ENCODE results near the gene TADA2A.

Gene TADA2A, protein sequence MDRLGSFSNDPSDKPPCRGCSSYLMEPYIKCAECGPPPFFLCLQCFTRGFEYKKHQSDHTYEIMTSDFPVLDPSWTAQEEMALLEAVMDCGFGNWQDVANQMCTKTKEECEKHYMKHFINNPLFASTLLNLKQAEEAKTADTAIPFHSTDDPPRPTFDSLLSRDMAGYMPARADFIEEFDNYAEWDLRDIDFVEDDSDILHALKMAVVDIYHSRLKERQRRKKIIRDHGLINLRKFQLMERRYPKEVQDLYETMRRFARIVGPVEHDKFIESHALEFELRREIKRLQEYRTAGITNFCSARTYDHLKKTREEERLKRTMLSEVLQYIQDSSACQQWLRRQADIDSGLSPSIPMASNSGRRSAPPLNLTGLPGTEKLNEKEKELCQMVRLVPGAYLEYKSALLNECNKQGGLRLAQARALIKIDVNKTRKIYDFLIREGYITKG

DNA sequence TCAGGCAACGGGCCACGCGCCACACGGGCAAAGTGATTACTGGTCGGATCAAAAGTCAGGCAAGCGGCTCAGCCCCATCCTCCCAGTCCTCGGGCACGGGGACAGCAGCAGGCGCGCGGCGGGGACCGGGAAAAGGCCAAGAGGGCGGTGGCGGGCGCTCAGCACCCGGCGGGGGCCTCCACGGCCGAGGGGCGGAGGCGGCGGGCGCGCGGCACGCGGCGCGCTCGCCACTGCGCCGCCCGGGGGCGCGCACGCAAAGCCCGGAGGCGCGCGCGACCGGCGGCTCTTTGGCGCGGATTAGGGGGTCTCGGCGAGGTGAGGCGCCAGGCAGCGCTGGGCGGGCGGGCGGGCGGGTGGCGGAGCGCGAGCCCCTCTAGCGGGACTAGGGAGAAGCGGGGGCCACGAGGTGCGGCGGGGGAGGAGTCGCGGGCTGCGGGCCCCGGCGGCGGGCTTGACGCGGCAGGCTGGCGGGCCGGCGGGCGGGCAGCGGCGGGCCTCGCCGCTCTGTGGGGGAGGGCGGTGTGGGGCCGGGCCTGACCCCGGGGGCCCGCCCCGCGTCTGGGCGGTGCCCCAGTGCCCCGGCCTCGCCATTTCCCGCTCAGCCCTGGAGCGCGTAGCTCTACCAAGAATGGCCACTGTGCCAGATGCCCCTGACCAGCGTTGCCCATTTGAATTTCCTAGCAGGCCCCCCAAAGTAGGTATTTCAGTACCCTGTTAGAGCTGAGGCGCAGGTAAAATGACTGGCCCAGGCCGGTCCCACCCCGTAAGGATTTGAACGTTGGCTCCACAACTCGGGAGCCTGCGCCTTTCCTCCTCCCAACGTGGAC, at the start of gene TADA2A, which contains the start of gene ACACA:
Gene TADA2A (plus strand): TSS at position 252 of the 827 bp plus-strand sequence. CDS start 4,480 bp downstream, outside the sequence.
Gene ACACA (minus strand): TSS at position 202 of the 827 bp plus-strand sequence. CDS start 537 bp downstream, outside the sequence.
- DNase-seq (ENCODE audit: extremely low spot score, insufficient read length, low read depth) = peak; percentile 88
- no peak for FAIRE-seq

DNA sequence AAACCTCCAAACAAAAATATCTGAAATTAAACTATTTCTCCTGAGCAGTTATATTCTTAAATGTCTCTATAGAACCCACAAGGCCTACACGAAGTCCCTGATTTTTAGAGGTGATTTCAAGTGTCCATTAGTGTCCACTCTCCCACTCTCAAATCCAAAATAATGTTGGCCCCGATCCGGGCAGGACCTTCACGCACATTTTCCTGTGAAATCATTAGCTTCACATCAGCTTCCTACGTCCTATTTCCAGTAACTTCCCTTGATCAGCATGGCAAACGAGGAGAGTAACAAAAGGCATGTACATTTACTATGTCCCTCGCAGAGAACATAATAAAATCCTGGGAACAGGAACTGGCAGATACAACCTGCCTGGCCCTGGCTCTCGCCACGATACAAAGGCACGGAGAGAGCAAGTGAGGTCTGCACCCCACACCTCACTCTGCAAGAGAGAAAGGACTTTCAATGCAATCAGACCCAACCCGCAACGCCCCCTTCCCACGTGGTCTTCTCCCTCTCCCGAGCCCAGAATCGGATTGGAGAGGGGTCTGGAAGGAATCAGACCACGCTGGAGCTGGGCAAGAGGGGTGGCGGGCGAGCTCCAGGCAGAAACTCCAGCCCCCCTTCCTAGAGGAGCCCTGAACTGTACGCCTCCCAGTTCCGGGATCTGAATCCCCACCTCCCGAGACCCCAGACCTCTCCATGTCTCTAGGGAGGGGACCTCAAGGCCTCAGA, 48.4 kb upstream of the TADA2A start:
- DNase-seq (ENCODE audit: extremely low spot score, insufficient read length, low read depth) = peak; percentile 26
- no peak for FAIRE-seq

DNA sequence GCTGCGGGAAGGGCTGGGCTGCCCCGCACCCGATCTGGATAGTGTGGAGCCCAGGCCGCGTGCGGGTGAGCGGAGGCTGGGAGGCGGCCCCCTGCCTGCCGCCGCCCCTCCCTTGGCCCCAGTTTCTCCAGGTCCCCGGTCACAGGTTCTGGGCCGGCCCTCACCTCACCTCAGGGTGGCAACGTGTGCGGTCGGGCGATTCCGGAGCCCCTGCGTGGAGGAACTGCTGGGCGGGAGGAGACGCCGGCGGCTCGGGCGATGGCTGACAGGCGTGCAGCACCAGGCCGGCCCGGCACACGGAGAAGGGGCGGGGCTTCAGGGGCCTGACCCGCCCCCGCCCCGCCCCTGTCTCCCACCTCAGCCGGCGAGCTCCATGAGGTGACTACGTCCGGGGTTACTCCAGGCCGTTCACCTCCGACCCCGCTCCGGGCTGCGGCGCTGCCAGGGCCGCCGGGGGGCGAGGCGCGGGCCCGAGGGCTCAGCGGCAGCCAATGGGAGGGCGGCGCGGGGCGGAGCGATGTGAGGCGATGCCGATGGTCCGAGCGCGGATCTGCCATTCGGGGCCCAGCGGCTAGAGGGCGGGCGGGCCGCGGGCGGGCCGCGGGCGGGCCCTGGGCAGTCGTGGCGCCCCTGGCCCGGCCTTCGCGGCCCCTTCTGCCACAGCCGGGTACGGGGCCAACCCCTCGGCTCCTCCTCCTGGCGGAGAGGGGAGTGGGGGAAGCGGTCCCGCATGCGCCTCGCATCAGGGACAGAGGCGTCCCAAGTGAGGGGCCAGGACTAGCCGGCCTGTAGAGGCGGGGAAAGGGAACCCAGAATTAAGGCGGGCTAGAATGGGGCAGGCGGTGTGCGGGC, 47.6 kb upstream of the TADA2A start:
- FAIRE-seq = no peak

DNA sequence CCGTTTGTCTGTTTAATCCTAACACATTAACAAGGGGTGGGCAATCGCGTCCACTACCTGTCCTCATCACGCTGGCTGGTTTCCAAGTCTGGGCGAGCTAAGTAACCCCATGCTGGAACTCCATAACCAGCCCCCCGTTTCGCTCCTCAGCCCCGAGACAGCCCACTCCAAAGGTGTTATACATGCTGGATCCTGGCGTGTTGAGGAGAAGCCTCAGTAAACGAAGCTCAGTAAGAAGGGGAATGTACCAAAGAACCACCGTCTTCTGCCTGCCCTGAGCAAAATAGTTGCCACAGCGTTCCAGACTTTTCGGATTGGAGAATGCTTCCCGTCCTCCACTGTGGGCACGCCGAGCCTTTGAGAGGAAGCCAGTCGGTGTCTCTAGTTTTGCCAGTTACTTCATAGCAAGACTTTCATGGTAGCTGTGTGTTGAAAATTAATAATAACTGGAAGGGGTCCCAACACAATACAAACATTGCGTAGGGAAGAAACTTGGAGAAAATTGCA, 47.0 kb upstream of the TADA2A start:
- FAIRE-seq (no peak), DNase-seq (ENCODE audit: extremely low spot score, insufficient read length, low read depth) (no peak)

More for the DNA sequence above, 47.6 kb upstream of the TADA2A start:
- DNase-seq (ENCODE audit: extremely low spot score, insufficient read length, low read depth) = peak; percentile 97

DNA sequence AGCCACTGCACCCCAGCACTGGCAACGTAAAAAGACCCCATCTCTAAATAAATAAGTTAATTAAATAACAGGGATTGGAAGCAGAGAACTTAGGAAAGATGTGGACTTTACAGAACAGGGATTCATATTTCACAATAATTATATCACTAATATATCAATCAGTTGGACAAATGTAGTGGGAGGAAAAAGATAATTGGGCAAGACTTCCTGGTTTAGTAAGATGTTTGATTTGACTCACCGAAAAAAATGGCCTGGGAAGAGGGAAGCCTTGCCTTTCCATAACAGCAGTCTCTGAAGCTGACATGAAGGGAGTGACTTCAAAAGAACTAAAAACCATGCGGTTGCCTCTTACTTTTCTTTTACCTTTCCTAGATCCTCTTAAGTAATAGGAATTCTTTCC, 46.1 kb upstream of the TADA2A start:
- no peak for DNase-seq (ENCODE audit: extremely low spot score, insufficient read length, low read depth)
- no peak for FAIRE-seq

DNA sequence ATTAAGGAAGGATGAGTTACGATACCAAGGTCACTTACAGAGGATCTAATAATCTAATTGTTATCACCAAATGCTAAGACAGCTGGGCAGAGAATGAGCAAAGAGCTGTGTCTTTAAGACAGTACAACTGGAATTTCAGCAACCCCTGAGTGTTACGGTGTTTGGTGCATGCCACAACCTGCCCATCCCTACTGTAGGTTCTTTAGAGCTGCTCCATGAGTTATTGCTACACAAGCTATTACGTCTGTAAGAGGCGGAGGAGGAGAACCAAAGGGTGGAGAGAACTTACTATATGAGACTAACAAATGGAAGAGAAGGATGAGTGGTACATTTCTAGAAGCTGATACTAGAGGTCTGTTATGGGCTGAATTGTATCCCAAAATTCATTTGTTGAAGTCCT, 45.1 kb upstream of the TADA2A start:
- no peak for FAIRE-seq
- DNase-seq (ENCODE audit: extremely low spot score, insufficient read length, low read depth) = no peak

DNA sequence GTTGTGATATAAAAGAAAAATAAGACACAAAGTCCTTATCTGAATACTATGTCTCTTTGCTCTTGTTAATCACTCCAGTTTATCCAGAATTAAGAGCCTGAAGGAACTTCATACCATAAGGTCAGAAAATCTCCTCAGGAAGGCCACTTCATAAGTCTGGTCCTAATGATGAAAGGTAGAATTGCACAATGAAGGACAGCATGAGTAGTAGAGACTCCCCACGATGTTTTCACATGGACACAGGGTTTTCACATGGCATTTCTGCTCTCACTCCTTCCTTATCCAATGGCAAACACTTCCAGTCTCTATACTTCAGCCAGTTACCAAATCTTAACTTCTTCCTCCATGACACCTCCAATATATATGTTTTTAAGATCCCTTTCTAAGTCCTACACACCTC, 41.1 kb upstream of the TADA2A start:
- no peak for FAIRE-seq
- DNase-seq (ENCODE audit: extremely low spot score, insufficient read length, low read depth) = no peak

DNA sequence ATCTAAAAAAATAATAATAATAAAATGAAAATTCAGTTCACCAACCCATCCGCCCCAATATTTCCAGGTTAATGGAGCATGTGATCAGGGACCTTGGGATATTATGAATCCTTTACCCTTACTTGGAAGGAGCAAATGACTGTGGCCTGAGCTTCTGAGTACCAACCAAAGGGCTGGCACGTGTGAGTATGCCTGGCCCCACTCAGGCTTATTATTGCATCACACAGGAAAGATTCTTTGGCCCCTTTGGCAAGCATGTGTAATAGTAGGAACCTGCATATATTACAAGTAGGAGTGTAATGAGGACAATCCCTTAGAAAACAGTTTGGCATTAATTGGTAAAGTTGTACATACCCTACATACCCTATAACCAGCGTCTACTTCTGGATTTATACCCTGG, 38.1 kb upstream of the TADA2A start:
- no peak for DNase-seq (ENCODE audit: extremely low spot score, insufficient read length, low read depth)
- FAIRE-seq = no peak

DNA sequence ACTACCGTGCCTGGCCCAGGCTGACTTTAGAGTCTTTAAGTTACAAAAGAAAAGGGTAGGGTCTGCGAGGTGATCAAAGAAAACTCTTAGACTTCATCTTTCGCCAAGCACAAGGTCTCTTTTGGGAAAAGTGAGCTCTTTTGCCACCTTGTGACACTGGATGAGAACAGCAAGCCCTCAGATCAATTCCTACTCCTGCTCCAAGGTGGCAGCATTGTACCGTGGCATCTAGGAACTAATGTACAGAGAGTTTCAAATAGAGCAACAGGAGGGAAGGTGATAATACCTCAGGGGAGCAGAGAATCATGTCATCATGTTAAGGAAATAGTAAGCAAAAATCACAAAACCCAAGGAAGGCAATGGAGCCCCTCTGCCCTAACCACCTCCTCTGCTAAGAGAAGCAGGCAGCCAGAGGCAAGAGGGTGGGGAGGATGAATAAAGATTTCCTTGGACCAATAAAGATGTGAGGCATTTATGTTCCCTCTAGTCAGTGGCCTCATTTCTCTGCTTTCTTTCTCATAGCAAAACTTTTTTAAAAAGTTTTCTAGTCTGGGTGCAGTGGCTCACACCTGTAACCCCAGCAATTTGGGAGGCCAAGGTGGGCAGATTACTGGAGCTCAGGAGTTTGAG, 33.0 kb upstream of the TADA2A start:
- DNase-seq (ENCODE audit: extremely low spot score, insufficient read length, low read depth) (peak; percentile 54), FAIRE-seq (no peak)

DNA sequence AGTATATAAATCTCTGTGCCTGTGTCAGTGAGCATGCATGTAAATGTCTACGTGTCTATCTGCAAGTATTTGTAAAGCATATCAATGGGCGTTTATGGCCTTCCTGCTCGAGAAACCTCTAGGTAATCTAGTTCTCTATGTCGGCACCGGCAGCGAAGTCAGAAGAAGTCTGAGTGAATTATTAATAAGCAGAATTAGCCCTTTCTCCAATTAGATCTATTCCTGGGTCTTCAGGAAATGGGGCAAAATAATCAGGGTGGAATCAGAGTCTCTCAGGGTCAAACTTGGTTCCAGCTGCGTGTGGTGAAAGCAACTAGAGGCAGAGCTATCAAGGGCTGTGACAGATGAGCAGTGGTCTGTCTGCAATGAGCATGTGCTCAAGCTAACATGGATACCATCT, 31.0 kb upstream of the TADA2A start, which contains the start of gene C17orf78:
Gene C17orf78 (plus strand): TSS at position 280 of the 400 bp plus-strand sequence. CDS start 108 bp downstream, at position 388.
- FAIRE-seq = no peak

DNA sequence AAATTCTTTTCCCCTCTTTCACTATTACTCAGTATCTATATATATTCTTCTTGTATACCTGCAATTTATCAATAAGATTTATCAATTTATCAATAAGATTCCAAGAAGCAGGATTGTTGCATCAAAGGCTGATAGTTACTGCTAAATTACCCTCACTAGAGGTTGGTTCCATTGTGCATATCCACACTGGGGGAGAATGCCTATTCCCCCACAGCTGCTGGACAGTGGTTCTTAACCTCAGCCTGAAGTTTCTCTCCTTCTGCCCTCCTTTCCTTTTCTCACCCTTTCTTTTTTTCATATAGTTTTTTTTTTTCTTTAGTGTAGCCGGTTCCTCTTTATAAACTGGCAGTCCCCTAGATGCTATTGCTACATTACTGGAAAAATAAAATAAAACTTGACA, 24.6 kb upstream of the TADA2A start:
- FAIRE-seq (no peak), DNase-seq (ENCODE audit: extremely low spot score, insufficient read length, low read depth) (no peak)

More for the DNA sequence above, 31.0 kb upstream of the TADA2A start, which contains the start of gene C17orf78:
- no peak for DNase-seq (ENCODE audit: extremely low spot score, insufficient read length, low read depth)

DNA sequence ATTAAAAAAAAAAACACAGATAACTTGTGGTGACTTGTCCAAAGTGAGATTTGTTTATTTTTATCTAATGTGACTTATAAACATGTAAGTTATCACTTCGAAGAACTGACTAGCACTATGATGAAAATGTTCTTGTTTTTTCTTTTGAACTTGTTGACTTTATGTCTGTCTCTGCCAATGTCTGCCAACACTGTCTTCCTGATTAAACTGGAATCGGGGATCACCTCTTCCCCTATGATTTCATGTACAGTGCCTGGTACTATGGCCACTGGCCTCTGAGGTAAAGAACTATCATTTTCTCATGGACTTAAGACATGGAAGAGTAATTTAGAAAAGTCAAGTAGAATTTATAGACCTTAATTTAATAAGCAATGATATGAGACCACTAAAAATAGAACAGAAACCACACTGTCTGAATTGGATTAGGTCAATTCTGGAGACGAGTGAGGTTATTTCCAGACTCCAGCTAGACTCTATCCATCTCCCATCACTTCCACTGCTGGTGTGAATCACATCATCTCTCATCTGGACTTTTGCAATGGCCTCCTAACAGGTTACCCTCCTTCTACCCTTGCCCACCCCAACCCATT, 22.0 kb upstream of the TADA2A start:
- no peak for FAIRE-seq
- no peak for DNase-seq (ENCODE audit: extremely low spot score, insufficient read length, low read depth)

DNA sequence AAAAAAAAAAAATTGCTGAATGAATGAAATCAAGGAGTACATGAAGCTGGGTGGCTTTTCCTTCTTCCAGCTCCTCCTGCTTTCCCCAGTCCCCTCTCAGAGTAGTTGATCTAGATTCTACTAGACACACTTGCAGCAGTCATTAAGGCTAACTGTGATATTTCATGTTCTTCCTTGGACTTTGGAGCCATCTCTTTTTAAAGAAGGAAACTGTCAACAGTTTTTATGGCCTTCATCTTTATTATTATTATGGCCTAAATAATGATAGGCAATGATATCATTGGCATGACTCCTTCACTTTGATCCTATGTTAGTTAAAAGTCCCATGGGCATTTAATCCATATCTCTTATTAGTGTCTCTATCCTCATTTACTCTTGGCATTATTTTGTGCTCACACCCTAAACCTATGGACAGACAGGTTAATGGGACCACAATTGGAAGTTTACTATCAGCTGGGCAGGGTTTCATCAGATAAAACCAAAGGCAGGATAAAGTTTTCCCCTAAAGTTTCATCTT, 21.2 kb upstream of the TADA2A start:
- FAIRE-seq (no peak), DNase-seq (ENCODE audit: extremely low spot score, insufficient read length, low read depth) (no peak)

DNA sequence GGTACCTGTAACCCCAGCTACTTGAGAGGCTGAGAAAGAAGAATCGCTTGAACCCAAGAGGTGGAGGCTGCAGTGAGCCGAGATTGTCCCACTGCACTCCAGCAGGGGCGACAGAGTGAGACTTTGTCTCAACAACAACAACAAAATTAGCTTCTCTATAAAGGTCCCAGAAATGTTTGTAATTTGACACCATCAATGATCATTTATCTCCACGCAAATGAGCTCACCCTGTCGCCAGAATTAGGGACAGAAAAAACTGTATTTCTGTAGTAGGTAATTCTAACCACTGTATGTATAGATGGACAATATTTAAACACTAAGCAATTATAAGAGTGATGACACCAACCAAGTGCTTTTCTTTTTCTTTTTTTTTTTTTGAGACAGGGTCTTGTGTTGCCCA, 20.2 kb upstream of the TADA2A start:
- FAIRE-seq = no peak

DNA sequence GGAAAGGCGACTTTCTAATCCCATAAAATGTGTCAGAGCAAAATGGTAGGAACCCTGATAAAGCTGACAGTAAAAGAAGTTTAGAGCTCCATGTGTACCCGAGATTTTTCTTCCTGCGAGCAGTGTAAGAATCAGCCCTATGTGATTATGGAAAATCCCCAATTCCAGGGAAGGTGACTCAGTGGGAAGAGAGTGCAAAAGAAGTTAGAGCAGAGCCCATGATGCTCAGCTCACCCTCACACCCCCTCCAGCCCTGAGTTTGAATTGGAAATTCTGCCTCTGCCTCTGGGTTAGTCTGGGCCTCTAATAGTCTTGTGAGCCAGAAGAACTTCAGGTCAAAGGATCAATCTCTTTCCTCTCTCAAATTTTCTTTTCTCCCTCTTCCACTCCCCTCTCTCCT, 18.4 kb upstream of the TADA2A start:
- no peak for DNase-seq (ENCODE audit: extremely low spot score, insufficient read length, low read depth)
- no peak for FAIRE-seq

More for the DNA sequence above, 20.2 kb upstream of the TADA2A start:
- no peak for DNase-seq (ENCODE audit: extremely low spot score, insufficient read length, low read depth)

DNA sequence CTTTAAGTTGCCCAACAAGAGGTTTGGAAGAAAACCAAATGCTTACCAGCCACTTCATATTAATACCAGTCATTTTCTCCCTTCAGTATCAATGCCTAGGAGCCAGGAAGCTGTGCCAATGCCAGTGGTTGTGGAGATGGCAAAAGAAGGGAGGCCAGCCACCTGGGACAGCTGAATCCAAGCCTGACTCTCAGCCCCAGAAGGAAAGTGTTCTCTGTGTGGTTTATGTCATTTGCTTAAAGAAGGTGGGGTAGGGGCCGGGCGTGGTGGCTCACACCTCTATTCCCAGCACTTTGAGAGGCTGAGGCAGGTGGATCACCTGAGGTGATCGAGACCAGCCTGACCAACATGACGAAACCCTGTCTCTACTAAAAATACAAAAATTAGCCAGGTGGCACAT, 17.5 kb upstream of the TADA2A start:
- no peak for FAIRE-seq
- DNase-seq (ENCODE audit: extremely low spot score, insufficient read length, low read depth) = no peak

DNA sequence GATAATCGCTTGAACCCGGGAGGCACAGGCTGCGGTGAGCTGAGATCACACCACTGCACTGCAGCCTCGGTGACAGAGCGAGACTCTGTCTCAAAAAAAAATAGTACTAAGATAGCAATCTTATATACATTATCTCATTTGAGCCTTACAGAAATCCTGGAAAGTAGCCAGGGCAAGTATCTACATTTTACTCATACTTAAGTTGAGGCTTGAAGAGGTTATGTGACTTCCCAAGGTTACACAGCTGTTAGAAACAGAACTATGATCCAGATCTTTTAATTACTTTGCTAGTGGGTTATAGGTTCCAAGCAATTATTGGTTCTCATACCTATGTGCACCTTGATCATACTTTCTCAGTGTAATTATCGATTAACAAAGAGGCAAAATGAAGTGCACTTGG, 15.5 kb upstream of the TADA2A start:
- no peak for FAIRE-seq
- no peak for DNase-seq (ENCODE audit: extremely low spot score, insufficient read length, low read depth)

DNA sequence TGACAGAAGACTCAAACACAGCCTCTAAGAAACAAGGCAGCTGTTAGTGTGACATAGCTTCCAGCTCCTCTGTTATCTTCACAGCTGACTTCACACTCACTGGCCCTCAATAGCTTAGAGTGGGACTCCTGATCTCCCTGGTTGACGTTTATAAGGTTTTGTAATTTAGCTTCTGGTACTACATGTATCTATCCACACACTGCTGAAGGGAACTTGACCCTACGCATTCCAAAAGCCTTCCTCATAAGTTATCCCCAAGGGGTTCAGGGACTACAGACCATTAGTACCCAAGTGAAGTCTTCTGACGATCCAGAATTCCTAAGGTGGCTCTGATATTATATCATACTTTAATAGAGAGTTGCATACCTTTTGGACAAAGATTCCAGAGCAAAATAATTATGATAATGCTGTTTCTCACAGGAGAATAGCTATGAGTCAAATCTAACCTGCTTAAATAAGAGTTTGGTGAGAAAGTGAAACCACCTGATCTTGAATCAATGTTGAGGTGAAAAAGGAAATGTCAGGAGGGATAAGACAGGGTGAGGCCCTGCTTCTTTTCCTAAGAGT, 14.6 kb upstream of the TADA2A start:
- no peak for DNase-seq (ENCODE audit: extremely low spot score, insufficient read length, low read depth)

More for the DNA sequence above, 14.6 kb upstream of the TADA2A start:
- FAIRE-seq = no peak
